Stimulated activated CD4-positive, alpha-beta T cell treated with anti-CD3 and anti-CD28 coated beads, Interleukin-2, amount 100 ng/mL, for 4 hours (primary cell): ENCODE results near the gene GAS7.

Experiments used
- DNase-seq: peaks from one replicate; pipeline ENCODE4 v3.0.0-alpha.2; 2020; ENCODE audit warnings: low read depth

Gene GAS7

DNA sequence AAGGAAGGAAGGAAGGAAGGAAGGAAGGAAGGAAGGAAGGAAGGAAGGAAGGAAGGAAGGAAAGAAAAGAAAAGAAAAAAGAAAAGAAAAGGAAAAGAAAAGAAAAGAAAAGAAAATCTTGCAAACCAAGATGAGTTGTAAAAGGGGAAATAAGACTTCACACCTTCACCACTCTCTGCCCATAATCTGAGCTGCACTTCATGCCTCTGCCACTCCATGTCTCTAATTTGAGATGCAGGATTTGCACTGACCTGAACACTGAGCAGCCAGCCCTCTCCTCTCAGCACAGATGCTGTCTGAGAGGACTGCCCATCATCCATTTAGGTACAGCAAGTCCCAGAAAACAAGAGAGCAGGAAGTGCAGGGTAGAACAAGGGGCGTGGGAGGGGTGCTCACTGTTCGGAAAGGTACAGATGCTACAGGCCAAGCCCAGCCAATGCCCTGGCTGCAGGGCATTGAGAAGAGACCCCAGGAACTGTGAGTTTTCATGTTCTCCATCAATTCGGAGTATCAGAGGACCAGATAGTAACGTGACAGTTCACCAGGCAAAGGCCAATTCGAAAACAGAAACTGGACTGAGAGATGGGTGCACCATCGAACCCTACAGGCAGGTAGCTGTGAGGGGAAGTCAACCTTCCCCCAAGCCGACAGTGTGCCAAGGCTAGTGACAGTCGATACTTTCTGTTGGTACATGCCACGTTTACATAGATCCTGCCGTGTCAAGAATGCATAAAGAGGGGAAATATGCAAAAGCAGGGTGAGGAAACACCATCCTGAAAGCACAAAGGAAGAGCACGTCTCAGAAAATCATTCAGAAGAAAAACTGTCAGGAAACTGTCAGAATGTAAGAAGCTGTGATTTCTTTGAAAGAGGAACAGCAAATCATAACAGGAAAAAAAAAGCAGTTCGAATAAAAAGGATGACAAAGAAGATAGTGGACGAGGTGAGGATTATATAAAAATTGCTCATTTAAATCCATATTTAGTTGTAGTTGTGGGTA is 151.3 kb downstream of the GAS7 start:
- DNase-seq = no peak

DNA sequence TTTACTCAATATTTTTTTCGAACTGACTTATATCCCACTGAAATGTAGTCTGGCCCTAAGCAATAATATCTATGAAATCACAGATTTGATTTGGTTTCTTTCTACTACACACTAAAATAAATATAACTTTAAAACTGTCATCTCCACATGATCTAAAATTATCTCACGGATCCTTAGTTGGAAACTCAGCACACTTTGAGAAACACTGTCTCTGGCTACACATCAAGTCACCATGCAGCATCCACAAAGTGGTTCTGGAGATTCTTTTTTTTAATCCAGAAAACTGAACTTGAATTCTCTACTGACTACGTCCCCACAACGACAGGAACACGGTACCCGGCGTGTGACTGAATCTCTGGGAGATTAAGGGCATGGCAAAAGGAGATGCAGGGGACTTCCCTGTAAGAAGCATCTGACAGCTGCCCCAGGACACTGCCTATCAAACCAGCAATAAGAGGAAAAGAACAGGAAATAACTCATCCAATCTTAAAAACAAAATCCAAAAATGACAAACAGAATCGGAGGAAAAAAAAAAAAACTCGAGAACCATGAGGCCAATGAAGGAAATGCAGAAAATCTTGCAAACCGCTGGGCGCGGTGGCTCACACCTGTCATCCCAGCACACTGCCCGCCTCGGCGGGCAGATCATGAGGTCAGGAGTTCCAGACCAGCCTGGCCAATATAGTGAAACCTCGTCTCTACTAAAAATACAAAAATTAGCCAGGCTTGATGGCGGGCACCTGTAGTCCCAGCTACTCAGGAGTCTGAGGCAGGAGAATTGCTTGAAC is 152.3 kb downstream of the GAS7 start:
- DNase-seq = no peak

DNA sequence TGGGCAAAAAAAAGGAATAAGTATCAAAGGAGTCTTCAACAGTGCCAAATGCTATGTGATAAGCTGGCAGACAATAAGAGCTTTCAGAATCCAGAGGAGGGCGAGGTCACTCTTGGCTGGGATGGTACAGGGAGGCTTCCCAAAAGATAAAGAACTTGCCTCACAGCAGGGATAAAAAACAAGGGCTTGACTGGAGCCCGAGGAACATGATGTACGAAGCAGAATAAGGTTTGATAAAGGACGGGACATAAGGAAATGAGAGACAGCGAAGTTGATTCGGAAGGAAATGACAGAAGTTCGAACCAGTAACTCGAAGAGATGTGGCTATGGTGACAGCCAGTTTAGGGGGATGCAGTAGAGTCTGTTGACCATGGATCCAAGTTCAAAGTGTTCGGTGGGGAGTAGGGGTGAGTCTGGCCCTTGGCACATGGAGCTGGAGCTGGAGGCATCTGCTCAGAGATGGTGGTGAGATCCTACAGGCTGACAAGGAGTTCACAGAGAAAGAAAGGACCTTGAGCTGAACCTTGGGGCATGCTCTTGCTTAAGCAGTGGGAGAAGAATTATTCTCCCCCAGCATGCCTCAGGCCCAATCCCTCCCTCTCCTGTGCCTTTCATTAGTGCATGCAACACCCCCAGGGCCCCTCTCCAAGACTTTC is 155.7 kb downstream of the GAS7 start:
- no peak for DNase-seq

DNA sequence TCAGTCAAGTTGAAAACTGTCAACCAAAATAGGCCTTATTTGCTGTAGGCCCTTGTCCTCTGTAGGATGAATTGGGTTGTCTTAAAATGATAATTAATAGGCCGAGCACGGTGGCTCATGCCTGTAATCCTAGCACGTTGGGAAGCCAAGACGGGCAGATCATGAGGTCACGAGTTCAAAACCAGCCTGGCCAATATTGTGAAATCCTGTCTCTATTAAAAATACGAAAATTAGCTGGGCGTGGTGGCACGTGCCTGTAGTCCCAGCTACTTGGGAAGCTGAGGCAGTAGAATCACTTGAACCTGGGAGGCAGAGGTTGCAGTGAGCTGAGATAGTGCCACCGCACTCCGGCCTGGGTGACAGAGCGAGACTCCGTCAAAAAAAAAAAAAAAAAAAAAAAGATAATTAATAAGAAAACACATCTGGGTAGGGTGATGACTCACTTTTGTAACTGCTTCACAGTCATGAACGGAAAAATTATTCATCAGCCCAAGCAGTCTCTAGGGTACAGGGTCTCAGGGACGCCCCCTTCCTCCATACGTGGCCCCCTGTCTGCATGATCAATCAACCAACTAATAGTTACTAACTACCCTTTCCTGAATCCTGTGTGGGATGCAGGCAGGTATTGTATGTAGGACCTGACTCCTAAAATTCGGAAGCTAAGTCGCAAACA is 156.4 kb downstream of the GAS7 start:
- no peak for DNase-seq

DNA sequence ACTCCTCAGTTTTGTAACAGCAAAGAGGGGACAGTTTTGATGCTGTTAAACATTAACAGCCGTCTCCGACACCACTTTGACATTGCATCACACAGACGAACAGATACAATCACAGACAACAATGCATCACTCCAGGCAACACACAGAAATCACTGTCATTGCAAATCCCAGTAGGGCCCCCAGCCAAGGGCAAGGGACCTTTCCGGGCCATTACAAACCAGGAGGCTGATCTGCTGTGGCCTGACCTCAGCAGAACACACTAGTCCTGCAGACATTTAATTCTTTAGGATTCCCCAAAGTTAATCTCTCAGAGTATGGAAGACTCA is 157.2 kb downstream of the GAS7 start:
- DNase-seq = no peak

DNA sequence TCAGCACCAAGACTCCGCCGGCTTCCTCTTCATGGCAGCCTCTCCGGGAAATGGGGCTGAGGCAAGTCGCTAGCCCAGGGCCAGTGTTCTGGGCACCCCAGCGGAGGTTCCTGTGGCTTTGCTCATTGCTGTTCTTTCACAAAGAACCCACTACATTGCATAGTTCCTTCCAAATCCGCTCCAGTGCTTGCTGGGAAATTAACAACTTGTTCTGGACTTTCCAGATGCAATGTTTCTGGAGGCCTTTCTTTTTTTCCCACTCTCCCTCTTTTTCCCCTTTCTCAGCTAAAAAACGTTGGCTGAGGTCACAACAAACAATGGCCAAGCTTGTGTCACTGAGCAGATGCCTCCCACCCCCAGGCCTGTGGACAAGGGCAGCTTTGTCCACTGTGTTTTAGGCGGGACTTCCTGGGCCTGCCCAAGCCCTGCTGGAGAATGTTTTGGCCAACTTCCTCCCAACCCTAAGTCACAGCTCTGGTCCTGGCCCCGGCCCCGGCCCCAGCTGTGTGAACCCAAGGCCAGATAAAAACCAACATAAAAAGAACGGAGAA is 161.8 kb downstream of the GAS7 start:
- DNase-seq = no peak

DNA sequence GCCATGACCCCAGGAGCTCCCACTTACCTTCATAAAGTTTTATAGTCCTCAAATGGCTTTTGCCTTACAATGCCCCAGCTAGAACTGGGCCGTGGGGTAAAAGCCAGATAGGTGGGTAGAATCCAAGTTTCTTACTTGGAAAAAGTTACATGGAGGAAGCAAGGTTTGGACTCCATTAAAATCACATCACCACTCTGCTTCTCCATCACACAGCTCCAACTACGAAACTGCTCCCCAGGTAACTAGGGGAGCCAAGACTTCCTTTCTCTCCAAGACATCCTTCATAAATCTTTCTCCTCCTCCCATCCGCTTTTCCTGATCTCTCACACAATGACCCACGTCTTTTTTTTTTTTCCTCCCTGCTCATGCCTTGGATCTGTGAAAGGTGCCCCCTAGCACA is 162.5 kb downstream of the GAS7 start:
- DNase-seq = no peak

DNA sequence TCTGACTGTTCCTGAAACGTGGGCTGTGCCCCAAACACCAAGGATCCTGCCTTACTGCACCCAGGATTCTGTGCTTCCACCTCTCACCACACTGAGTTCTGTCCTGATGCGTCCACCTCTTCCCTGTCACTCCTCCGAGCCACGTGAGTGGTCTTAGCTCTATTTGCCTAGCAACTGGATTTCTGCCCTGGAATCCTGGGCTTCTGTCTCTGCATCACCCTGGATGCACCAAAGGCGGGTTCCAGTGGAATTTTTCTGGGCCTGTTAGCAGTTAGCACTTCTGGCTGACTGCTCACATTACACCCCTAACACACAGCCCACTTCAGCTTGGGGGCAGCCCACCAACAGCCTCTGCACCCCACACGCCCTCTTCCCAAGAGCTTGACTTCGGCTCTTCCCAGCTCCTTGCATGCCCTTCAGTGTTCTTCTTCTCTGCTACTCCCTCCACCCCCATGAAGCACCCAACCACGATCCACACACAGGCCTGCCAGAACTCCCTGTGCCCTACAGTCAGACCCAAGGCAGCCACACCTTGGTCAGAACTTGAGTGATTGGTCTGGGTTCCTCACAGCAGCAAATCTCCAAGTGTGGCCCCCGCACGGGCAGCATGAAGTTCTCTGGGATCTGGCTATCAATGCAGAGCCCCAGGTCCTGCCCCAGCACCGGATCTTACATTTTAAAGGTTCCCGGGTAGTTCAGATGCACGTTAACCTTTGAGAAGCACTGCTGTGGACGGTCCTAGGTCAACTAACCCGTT is 163.5 kb downstream of the GAS7 start:
- DNase-seq = no peak

DNA sequence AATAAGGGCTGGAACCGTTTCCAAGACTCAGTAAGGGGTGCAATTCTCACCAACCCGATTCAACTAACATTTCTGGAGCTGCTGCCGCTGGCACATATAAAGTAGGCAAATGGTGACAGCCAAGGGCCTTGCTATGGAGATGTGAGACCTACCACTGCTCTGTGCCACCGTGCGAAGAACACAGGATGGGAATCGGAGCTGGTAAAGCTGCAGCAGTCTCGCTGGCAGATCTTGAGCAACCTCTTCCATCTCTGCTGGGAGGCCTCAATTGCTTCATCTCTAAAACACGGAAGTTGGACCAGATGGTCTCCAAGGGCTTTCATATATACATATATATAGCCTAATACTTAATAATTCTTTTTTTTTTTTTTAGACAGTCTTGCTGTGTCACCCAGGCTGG is 164.4 kb downstream of the GAS7 start:
- DNase-seq = no peak

- DNase-seq = no peak
Measured at GRCh38 chr17:10033449-10033848, 165.0 kb downstream of the GAS7 start.

DNA sequence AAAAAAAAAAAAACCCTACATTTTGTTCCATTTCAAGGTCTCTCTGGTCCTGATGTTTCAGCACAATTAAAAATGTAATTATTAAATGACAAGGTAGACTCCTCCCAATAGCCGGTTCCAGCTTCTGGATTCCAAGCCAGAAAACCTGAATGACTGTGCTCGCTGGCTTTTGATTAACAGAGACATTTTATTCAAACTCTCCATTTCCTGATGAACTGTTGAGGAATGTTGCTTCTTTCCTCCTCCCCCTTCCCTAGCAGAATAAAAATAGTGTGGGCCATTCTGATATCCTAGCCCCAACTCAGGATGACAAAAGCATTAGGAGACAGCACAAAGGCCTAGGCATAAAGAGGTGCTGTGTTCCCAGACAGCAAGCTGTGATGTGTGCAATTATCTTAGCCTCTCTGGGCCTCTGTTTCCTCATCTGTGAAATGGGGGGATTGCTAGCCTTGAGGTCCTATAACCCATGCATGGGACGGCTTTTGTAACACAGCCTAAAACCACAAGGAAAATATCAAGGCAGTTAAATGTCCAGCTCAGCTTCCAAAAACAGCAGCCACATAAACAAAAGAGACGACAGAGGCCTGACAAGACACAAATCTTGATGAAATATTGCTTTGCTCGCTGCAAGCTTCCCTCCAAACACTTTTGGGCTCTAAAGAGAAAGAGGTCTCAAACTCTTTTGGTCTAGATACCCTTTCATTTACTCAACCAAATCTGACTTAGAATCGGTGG is 166.1 kb downstream of the GAS7 start:
- no peak for DNase-seq

DNA sequence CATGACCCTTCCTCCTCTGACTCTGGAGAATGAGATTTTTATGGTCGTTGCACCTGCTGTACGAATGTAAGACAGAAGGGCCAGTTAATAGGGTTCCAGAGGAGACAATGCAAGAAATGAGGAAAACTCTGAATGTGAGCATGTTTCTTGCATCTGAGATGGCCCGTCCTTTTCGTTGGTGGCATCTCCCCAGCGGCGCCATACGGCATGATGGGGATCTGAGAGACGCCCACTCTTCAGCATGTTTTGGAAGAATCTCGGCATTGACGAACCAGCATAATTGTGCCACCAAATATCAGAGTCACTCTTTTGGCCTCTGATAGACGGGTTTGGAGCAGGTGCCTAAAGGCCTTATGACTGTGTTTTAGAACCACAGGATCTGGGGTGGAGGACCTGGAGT is 166.8 kb downstream of the GAS7 start:
- DNase-seq = no peak

- no peak for DNase-seq
Measured at GRCh38 chr17:10031127-10031526, 167.3 kb downstream of the GAS7 start.

DNA sequence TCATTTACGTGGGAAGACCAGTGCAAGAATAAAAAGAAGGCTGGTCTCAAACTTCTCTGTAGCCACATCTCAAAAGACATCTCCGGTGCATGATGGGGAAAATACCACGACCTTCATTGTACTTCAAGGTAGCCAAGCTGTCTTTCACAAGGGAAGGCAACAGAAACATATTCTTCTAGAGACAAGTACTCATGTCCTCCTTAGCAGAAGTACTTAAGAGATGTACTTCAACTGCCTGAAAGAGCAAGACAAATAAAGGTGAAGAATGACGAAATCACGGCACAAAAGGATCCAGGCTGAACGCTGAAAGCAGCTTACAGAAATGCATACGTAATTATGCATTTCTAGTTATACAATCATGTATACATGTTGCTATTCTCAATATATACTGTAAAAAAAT is 169.3 kb downstream of the GAS7 start:
- no peak for DNase-seq

- no peak for DNase-seq
Measured at GRCh38 chr17:10025976-10026901, 172.2 kb downstream of the GAS7 start.

DNA sequence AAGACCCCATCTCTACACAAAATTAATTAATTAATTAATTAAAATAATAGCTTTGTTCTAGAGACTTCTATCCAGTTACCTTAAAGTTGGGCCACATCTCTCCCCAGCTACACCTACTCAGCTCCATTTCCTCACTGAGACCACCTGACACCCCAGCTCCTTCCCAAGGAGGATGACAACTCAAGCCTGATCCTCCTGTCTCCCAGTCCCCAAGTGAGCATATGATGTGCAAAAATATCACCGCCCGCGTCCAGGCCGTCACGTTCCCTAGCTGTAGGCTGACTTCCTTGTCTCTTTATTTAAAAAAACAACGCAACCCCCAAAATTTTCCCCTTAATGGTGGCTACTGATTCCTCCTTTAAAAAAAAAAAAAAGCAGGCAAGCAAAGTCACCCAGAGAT is 173.2 kb downstream of the GAS7 start:
- DNase-seq = no peak

DNA sequence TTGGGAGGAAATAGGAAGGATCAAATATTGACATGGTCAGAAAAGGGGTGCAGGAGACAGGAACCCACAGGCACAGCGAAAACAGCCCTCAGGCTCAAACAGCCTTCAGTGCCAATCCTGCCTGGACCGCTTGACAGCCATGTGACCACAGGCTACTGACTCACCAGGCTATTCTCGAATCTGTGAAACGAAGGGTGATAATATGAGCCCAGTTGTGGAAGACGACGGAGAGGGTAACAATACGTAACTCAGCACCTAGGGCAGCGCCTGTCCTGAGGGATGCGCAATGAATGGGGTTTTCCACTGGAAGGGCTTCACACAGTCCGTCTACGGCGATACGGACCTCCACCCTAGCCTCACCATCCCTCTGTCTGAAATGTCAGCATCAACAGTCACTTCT is 176.0 kb downstream of the GAS7 start:
- no peak for DNase-seq

- no peak for DNase-seq
Measured at GRCh38 chr17:10021272-10021984, 177.0 kb downstream of the GAS7 start.
